Skeletal muscle satellite cell (primary cell): ENCODE data around the gene HOXB8.
A peak's percentile ranks its signal among the peaks of the same experiment; 100 is the strongest.

ENCODE experiments used
- H3K27me3 ChIP-seq: 2 replicates; pipeline ENCODE4 v1.7.0; 2013; ENCODE audit warnings: low read length; ENCODE audit not compliant: control insufficient read depth, insufficient read depth
- H3K36me3 ChIP-seq: 2 replicates; pipeline ENCODE4 v1.7.0; 2013; ENCODE audit warnings: mild to moderate bottlenecking, control low read depth, low read length; ENCODE audit not compliant: insufficient read depth
- H3K4me1 ChIP-seq: 2 replicates; pipeline ENCODE4 v1.7.0; 2013; ENCODE audit warnings: low read length; ENCODE audit not compliant: control insufficient read depth, insufficient read depth
- H3K4me2 ChIP-seq: 2 replicates; pipeline ENCODE4 v1.7.0; 2013; ENCODE audit warnings: mild to moderate bottlenecking, low read length
- H3K4me3 ChIP-seq: 2 replicates; pipeline ENCODE4 v1.7.0; 2013; ENCODE audit warnings: low read length
- H3K9ac ChIP-seq: 2 replicates; pipeline ENCODE4 v1.7.0; 2013; ENCODE audit warnings: mild to moderate bottlenecking, low read depth, low read length, moderate library complexity
- H3K9me3 ChIP-seq: replicated peaks from 2 replicates; pipeline ENCODE4 v1.7.0; 2013; ENCODE audit warnings: mild to moderate bottlenecking, control low read depth, low read length

HOXB8 gene

DNA sequence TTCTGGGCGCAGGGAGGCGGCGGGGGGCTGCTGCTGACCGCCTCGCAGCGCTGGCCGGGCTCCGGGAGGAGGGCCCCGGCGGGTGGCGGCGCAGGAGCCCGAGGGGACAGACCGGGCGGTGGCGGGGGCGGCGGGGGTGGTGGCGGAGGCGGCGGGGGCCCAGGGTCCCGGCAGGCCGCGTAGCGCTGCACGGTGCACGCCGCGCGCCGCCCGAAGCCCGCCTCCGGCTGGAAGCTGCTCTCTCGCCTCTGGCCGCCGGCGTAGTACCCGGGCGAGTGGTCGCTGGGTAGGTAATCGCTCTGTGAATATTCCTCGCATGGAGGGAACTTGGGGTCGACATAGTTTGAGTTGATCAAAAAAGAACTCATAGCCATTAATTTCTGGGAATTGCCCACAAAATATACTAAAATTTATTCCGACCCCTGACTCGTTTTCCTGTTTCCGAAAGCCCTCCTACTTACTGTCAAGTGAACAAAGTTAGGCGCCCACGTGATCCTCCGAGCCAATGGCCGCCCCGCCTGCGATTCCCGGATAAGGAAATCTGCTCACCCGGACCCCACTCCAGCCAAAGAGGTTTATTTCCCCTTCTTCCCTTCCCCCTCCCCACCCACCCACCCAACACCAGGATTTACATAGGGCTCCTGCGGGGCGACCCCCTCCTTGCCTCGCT lies 37.0 kb downstream of the HOXB8 start, which contains the start of gene HOXB4:
Gene HOXB4 (minus strand): TSS at position 405 of the 670 bp plus-strand sequence. CDS start 31 bp downstream, at position 374.
- Histone ChIP-seq H3K36me3 (peaks cover 8% of the 10 kb centered on the region), H3K9ac (peak within 1 kb of the TSS; percentile 87), H3K4me1 (peaks cover 25% of the 10 kb centered on the region), H3K4me2 (peak within 1 kb of the TSS; percentile 100), H3K27me3 (no peaks in the 10 kb centered on the region), H3K4me3 (peak within 1 kb of the TSS; percentile 87), H3K9me3 (no peaks in the 10 kb centered on the region)

DNA sequence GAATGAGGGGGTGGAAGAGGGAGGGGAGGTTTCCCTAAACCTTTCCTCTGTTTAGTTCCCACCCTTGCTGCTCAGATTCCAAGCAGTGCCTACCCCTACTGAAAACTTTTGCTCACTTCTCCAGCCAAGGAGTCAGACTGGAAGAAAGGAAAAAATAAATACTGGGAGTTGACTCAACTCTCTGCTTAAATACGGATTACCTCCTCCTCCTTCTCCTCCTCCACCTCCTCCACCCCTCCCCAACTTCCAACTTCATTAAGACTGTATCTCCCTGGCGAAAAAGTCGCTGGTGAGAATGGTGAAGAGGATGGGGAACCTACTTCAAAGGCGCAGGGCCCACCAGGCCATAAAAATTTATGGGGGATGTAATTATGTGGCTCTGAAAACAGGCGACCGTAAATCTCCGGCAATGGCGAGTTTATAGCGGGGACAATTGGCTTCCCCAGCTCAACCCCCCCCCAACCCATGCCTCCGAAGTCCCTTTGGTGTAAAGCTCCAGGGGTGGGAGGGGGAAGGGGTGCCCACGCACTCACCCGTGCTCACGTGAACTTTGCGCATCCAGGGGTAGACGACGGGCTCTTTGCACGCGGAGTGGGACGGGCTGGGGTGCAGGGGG lies 37.7 kb downstream of the HOXB8 start:
- Histone ChIP-seq H3K27me3 (no peaks in the 10 kb centered on the region), H3K36me3 (peaks cover 8% of the 10 kb centered on the region), H3K9ac (peak overlapping the region; percentile 72), H3K4me1 (peaks cover 25% of the 10 kb centered on the region), H3K4me2 (peak overlapping the region; percentile 100), H3K9me3 (no peaks in the 10 kb centered on the region), H3K4me3 (peak overlapping the region; percentile 87)

DNA sequence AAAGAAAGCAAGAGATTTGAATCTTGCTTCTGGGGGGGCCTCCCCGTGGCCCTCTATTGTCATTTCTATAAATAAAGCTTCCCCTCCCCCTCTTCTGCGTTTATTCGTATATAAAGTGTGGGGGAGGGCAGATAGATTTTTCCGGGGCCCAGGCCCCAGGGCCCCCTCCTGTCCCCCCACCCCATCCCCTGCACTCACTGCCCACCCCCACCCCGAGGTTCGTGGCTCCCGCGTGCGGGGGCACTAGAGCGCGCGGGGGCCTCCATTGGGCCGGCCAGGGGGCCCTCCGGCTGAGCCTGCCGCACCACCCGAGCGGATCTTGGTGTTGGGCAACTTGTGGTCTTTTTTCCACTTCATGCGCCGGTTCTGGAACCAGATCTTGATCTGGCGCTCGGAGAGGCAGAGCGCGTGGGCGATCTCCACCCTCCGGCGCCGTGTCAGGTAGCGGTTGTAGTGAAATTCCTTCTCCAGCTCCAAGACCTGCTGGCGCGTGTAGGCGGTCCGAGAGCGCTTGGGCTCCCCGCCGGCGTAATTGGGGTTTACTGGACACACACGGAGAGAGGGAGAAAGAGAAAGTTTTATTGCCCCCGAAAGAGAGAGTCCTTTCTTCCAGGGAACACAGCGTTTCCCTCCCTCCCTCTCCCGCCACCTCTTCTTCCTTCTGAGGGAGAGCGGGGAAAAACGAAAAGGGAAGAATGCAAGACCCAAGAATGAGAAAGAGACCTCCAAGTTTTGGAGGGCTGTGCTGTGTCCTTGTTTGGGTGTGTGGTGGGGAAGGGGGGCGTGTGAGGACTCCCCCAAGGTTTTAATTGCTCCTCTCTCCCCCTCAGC lies 38.4 kb downstream of the HOXB8 start:
- H3K4me3 ChIP-seq = peak overlapping the region; percentile 87
- H3K9me3 ChIP-seq = no peaks in the 10 kb centered on the region
- H3K27me3 ChIP-seq = no peaks in the 10 kb centered on the region
- H3K9ac ChIP-seq = peak overlapping the region; percentile 72
- peak overlapping the region; percentile 100 for H3K4me2 ChIP-seq
- H3K36me3 ChIP-seq = peaks cover 8% of the 10 kb centered on the region
- H3K4me1 ChIP-seq = peaks cover 30% of the 10 kb centered on the region

DNA sequence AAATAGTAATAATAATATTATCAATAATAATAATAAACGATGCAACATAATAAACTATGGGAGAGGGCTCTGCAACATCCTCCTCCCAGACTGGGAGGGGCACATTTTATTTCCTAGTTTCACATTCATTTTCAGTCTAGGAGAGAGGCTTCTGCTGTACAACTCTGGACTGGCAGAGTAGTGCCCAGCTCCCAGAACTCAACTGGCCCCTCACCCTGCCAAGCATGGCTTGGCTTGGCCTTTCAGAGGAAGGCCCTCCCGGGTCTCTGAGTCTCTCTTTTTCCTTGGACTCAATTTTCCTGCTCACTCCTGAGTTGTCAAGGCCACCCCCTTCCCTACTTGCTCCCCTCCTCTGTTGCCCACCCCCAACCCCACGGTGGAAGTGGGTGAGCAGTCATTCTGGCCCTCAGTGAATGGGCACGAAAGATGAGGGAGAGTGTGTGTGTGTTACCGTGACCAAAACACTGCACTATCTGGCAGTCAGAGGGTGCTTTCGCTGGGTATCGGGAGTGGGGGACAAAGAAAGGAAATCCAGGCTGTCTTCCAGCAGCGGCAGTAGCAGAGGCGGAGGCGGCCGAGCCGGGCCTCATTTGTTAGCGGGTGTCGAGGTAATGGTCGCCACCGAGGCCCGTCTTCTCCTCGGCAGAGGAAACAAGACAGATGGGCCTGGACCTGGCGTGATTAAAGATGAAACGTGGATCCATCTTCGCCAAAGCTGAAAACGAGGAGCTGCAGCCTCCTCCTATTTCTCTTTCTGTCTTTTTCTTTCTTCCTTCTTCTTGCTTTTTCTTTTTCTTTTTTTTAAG lies 39.2 kb downstream of the HOXB8 start:
- no peaks in the 10 kb centered on the region for H3K9me3 ChIP-seq
- H3K27me3 ChIP-seq = no peaks in the 10 kb centered on the region
- no peak overlapping the region for H3K4me3 ChIP-seq
- H3K4me2 ChIP-seq = no peak overlapping the region
- peaks cover 8% of the 10 kb centered on the region for H3K36me3 ChIP-seq
- H3K4me1 ChIP-seq = peaks cover 34% of the 10 kb centered on the region
- no peak overlapping the region for H3K9ac ChIP-seq

DNA sequence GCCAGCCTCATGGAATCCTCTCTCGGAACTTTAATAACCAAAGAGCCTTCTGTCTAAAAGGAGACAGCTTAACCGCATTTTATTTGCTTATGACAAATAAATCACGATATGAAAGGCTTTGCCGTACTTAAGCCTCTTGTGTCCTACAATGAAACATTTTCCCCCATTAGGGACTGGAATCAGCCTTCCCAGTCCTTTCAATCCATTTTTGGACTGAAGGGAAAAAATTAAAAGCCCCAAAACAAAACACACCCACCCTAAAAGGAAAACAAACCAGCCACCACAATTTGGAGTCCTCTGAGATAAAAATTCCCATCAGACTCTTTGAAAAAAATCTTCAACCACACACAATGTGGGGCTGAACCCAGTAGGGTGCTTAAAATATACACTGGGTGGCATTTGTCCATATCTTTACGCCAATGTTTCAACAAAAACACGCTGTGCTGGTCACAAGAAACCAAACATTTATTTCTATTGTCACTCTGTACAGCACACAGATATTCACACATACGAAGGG lies 40.0 kb downstream of the HOXB8 start:
- Histone ChIP-seq H3K9ac (no peak overlapping the region), H3K27me3 (no peaks in the 10 kb centered on the region)

DNA sequence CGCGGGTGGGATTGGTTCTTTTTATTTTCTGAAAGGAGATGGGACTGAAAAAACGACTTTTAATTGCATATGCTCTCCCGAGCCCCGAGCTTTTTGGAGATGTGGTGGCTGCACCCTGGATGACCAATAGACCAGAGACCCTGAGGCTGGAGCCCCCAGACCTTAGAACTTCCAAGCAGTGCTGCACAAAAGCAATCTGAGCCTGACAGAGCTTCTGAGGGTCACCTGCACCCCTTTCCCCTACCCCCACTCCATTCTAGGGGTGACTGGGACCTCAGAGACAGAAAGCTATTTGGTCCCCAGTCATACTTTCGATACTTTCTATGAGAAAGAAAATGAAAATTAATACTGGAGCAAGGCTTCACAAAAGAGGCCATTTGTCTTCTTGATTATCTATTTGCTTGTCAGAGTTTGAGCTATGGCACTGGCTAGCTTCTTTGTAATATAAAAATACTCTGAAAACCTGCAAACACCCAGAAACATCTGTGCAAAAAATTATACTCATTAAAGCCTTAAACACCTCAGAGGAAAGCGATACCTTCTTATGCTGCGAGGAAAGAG lies 40.5 kb downstream of the HOXB8 start:
- Histone ChIP-seq H3K27me3 (no peaks in the 10 kb centered on the region), H3K4me1 (peaks cover 44% of the 10 kb centered on the region), H3K4me3 (no peak overlapping the region), H3K36me3 (peaks cover 8% of the 10 kb centered on the region), H3K4me2 (no peak overlapping the region), H3K9ac (no peak overlapping the region), H3K9me3 (no peaks in the 10 kb centered on the region)

More for the DNA sequence above, 40.0 kb downstream of the HOXB8 start:
- no peak overlapping the region for H3K4me3 ChIP-seq
- H3K4me1 ChIP-seq = peaks cover 40% of the 10 kb centered on the region
- no peak overlapping the region for H3K4me2 ChIP-seq
- H3K9me3 ChIP-seq = no peaks in the 10 kb centered on the region
- H3K36me3 ChIP-seq = peaks cover 8% of the 10 kb centered on the region

DNA sequence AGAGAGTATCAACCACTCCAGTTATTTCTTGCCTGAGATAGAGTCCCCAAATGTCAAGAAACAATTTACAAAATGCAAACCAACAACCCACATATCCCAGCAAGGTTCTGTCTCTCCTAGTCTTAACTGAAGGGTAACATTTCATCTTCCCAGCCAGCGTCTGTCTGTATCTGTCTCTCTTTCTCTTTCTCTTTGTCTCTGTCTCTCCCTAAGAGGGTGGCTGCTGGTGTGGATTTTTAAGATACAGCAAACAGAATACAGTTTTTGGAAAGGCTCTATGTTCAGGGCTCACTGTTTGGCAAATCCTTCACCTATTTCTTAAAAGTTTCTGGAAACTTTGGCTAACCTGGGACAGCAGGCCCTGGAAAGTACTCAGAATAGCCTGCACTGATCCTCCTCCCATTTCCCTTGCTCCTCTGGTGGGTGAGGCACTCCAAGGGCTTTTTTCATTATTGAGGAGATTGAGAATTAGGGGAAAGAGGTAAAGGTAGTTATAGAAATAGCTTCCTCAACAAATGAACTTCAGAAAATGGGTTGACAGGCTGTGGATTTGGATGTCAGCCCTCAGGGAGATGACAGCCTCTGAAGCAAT lies 43.2 kb downstream of the HOXB8 start:
- Histone ChIP-seq H3K4me2 (peak overlapping the region; percentile 77), H3K4me3 (no peak overlapping the region), H3K27me3 (no peaks in the 10 kb centered on the region), H3K4me1 (peaks cover 34% of the 10 kb centered on the region), H3K9ac (peak overlapping the region; percentile 85), H3K36me3 (peaks cover 8% of the 10 kb centered on the region), H3K9me3 (no peaks in the 10 kb centered on the region)

DNA sequence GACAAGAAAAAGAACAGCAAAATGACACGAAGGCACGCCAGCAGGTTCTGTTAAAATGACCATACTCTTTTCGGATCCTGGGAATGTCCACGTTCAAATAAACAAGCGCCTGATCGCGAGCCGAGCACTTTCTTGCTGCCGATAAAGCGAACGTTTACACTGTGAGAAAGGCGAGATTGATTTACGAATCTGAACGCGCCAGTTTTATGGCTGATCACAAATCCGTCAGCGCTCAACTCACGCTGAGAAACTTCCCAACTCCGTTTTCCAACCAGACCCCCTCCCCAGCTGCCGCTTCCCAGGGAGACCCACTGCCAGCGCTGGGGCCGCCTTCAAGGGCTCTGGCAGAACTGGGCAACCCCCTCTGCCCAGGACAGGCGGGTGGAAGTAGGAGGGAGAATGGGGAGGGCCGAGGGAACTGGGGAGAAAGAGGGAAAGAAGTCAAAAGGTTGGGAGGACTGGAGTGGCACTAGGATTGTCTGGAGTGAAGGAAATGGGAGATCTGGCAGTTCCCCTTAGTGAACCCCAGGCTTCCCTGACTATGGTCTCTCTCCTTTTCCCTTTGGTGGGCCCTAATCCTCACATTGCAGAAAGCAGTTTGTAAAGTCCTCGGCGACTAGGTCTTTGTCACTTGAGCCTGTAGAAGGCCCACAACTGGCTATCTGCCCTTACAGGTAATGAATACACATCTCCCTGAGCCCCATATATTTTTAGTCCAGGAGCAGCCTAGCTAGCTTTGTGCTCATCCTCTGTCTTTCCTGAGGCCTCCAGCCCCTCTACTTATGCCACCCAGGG lies 43.9 kb downstream of the HOXB8 start:
- peak overlapping the region; percentile 60 for H3K4me3 ChIP-seq
- no peaks in the 10 kb centered on the region for H3K27me3 ChIP-seq
- H3K9ac ChIP-seq = peak overlapping the region; percentile 85

DNA sequence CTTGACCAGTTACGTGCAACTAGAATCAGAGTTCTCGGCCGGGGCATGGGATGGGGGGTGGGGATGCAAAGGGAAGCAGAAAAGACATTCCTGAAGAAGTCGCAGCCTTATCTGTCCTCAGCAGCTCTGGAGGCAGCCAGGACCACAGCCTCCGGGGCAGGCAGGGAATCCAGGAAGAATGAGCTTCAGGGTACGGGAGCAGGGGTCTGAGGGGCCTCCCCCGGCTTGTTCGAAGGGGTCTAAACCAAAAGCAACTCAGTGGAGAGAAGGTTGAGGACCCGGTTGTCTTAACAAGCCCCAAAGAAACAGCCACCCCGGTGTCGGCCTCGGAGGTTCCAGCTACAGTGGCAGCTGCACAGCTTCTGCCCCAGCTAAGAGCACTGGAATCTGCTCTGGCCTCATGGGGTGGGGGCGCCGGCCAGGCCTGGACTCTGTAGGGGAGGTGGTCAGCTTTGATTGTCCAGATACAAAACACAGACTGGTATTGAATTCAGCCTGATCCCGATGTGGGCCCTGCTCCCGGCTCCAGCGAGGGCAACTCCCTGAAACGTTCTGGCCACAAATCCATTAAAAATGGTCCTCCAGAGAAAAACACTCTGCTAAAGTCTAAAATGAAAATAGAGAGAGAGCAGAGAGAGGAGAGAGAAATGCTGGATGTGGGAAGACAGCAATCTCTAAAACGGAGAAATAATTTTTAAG lies 44.6 kb downstream of the HOXB8 start:
- H3K36me3 ChIP-seq = peaks cover 4% of the 10 kb centered on the region
- H3K9me3 ChIP-seq = no peaks in the 10 kb centered on the region
- peak overlapping the region; percentile 60 for H3K4me3 ChIP-seq
- no peaks in the 10 kb centered on the region for H3K27me3 ChIP-seq
- peaks cover 34% of the 10 kb centered on the region for H3K4me1 ChIP-seq
- H3K4me2 ChIP-seq = peak overlapping the region; percentile 77
- H3K9ac ChIP-seq = peak overlapping the region; percentile 85

More for the DNA sequence above, 43.9 kb downstream of the HOXB8 start:
- peaks cover 32% of the 10 kb centered on the region for H3K4me1 ChIP-seq
- no peaks in the 10 kb centered on the region for H3K9me3 ChIP-seq
- H3K36me3 ChIP-seq = peaks cover 8% of the 10 kb centered on the region
- peak overlapping the region; percentile 77 for H3K4me2 ChIP-seq
